Osteocyte (in vitro differentiated cells): ENCODE data around the gene DHX32. TPM values are rescaled to one million over a fixed set of nuclear protein-coding genes. Genes with fewer than 3 reads are reported as not detected.

Source experiments
- DNase-seq: peaks from one replicate; pipeline ENCODE4 v3.0.0; 2021; ENCODE audit warnings: mixed read lengths; ENCODE audit not compliant: unreplicated experiment; ENCODE audit errors: extremely low spot score
- H3K27ac Mint-ChIP-seq: one replicate; pipeline ENCODE4 v1.8.0; 2021; ENCODE audit warnings: mild to moderate bottlenecking, mixed read lengths; ENCODE audit not compliant: unreplicated experiment
- H3K27me3 Mint-ChIP-seq: one replicate; pipeline ENCODE4 v1.8.0; 2021; ENCODE audit warnings: mixed read lengths; ENCODE audit not compliant: unreplicated experiment
- H3K36me3 Mint-ChIP-seq: one replicate; pipeline ENCODE4 v1.8.0; 2021; ENCODE audit warnings: mixed read lengths; ENCODE audit not compliant: unreplicated experiment
- H3K4me1 Mint-ChIP-seq: one replicate; pipeline ENCODE4 v1.8.0; 2021; ENCODE audit warnings: mixed read lengths; ENCODE audit not compliant: unreplicated experiment
- H3K4me3 Mint-ChIP-seq: one replicate; pipeline ENCODE4 v1.8.0; 2021; ENCODE audit warnings: mild to moderate bottlenecking, moderate library complexity, mixed read lengths; ENCODE audit not compliant: unreplicated experiment
- H3K9me3 Mint-ChIP-seq: one replicate; pipeline ENCODE4 v1.8.0; 2021; ENCODE audit warnings: mixed read lengths; ENCODE audit not compliant: unreplicated experiment
- CTCF ChIP-seq: fragments of 200-600 bp; sonication (generic); IDR thresholded peaks from 2 replicates; pipeline ENCODE4 v1.5.0; 2021; ENCODE audit warnings: antibody characterized with exemption, mild to moderate bottlenecking, moderate library complexity
- total RNA-seq: library from RNA; stranded (reverse); gene quantifications from 2 replicates; pipeline ENCODE4 v1.2.1, GENCODE V29; 2021

DHX32 gene
- total RNA-seq, 1 donor from 2014 or later, result 30.8 TPM

DNA sequence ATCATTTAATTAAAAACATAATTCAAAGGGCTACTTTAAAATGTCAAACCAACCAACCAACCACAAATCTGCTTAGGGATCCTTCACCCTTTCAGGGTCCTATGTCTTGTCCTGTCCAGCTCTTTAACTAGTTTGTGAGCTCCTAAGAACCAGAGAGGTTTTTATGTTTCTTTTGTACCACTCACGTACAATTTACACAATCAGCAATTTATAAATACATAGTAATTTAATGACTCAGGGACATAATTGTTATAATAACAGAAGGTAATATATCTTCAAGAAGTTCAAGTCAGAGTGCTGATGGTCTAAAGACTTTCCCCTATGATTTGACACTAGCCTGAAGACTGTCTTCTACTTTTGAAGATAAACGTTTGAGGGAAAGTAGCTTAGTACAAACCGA, 16.0 kb downstream of the DHX32 start:
- no peak for TF ChIP-seq CTCF
- H3K36me3 Mint-ChIP-seq, result peaks cover 12% of the 10 kb centered on the region
- H3K27me3 Mint-ChIP-seq, result no peaks in the 10 kb centered on the region
- no peak overlapping the region for H3K4me3 Mint-ChIP-seq
- DNase-seq, result no peak
- H3K4me1 Mint-ChIP-seq, result no peaks in the 10 kb centered on the region
- no peaks in the 10 kb centered on the region for H3K9me3 Mint-ChIP-seq
- no peak overlapping the region for H3K27ac Mint-ChIP-seq

- Mint-ChIP-seq H3K36me3 (peaks cover 15% of the 10 kb centered on the region), H3K4me3 (no peak overlapping the region), H3K4me1 (no peaks in the 10 kb centered on the region), H3K27me3 (no peaks in the 10 kb centered on the region), H3K27ac (no peak overlapping the region), H3K9me3 (no peaks in the 10 kb centered on the region)
- DNase-seq, result no peak
- no peak for TF ChIP-seq CTCF
These were observed 21.8 kb downstream of the DHX32 start for GRCh38 chr10:125859128-125859817.

DNA sequence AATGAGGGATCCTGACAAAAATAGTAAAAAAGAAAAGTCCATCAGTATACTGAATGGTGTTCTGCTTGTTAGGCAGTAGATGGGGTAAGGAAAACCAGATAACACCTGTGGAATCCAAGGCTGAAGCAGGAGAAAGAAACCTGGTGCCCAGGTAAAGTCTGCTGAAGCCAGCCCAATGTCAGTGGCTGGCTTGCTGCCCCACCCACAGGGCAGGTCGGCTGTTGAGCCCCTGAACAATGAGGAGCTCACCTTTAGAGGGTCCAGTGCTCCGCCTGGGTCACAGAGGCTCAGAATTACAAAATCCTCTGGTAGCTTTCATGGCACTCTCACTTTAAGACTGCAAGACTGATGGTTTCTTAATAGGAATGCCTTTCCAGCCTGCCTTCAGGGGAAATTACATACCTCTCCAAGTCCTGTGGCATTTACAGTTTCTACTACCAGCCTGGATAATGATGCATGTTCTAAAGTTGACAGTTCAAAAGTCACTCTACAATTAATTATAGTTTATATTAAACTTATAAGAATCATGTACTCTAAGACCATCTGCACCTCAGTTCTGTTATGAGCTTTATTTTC, 23.8 kb downstream of the DHX32 start:
- DNase-seq, result no peak
- peaks cover 24% of the 10 kb centered on the region for H3K36me3 Mint-ChIP-seq

GRCh38 chr10:125852487-125852886, 28.6 kb downstream of the DHX32 start:
- peaks cover 37% of the 10 kb centered on the region for H3K36me3 Mint-ChIP-seq
- DNase-seq, result no peak
- TF ChIP-seq CTCF, result no peak
- no peak overlapping the region for H3K4me3 Mint-ChIP-seq
- H3K4me1 Mint-ChIP-seq, result no peaks in the 10 kb centered on the region
- no peaks in the 10 kb centered on the region for H3K9me3 Mint-ChIP-seq
- H3K27ac Mint-ChIP-seq, result no peak overlapping the region
- no peaks in the 10 kb centered on the region for H3K27me3 Mint-ChIP-seq

More for the DNA sequence above, 23.8 kb downstream of the DHX32 start:
- H3K9me3 Mint-ChIP-seq, result no peaks in the 10 kb centered on the region
- no peaks in the 10 kb centered on the region for H3K4me1 Mint-ChIP-seq
- TF ChIP-seq CTCF, result no peak
- no peak overlapping the region for H3K27ac Mint-ChIP-seq
- H3K27me3 Mint-ChIP-seq, result no peaks in the 10 kb centered on the region
- no peak overlapping the region for H3K4me3 Mint-ChIP-seq
